AG04450 (cell line): Measurements from ENCODE around the gene MBOAT2. TPM values are rescaled to one million over a fixed set of nuclear protein-coding genes. Genes with fewer than 3 reads are reported as not detected.

Experiments
- CTCF ChIA-PET: fragments of 300-600, 350-600 bp; formaldehyde crosslinking; extraction: SDS; loops from one replicate; lab custom pipeline; 2022; ENCODE audit warnings: antibody characterized with exemption, inconsistent platforms; lab: Charles Lee
- POLR2A ChIA-PET: fragments of 350-600 bp; formaldehyde crosslinking; extraction: SDS; loops from one replicate; lab custom pipeline; 2021; ENCODE audit warnings: antibody characterized with exemption, inconsistent platforms; lab: Yijun Ruan, JAX
- DNase-seq: peaks from one replicate; pipeline ENCODE4 v3.0.0-alpha.2; 2011; ENCODE audit warnings: low read depth, low spot score
- H3K27ac ChIP-seq: one replicate; pipeline ENCODE4 v1.5.1; 2012; ENCODE audit warnings: low read depth, low read length, control low read depth
- H3K27me3 ChIP-seq: one replicate; pipeline ENCODE4 v1.6.0; 2012; ENCODE audit warnings: low read length; ENCODE audit not compliant: control insufficient read depth, insufficient read depth
- H3K4me3 ChIP-seq: 2 replicates; pipeline ENCODE4 v1.5.1; 2011; ENCODE audit warnings: mild to moderate bottlenecking, low read depth, low read length, control low read depth
- H3K9me3 ChIP-seq: 2 replicates; pipeline ENCODE4 v1.5.1; 2012; ENCODE audit warnings: low read length; ENCODE audit not compliant: control insufficient read depth, insufficient read depth
- polyA plus RNA-seq: library from polyadenylated mRNA; depleted of rRNA; stranded (reverse); fragments of >200 nt; gene quantifications from 2 replicates; pipeline ENCODE4 v1.2.3, GENCODE V29; 2011
- TF ChIP-seq, protein P1 (sequence below): IDR thresholded peaks from 2 replicates; pipeline ENCODE4 v1.5.1; 2011; ENCODE audit warnings: low read depth, low read length, control low read depth, inconsistent platforms

The MBOAT2 gene
- polyA plus RNA-seq, 1 experiment: 75.2 TPM

DNA sequence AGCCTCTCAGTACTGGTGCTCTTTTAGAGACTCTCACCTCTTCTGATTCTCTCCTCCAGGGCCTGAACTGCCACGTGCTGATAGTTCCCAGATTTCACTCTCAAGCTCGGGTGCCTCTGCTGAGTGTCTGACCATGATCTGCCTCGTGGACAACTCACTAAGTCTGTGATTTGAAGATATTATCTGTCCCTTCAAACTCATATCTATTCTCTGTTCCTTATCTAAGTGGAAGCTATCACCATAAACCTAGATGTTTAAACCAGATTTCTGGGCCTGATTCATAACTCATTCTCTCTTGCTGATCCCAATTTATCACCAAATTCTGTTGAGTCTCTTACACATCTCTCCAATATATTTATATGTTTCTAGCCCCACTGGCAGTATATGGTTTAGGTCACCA is 136.1 kb downstream of the MBOAT2 start:
- no peak overlapping the region for H3K27ac ChIP-seq
- H3K4me3 ChIP-seq: no peak overlapping the region
- ChIA-PET POLR2A (no interaction called here), CTCF (interaction anchor here (1.5 to 2.4 kb wide), 2 partner anchors 9 to 273 kb away, joined by 4 to 9 read pairs; no protein-coding TSS in a partner anchor)
- no peak for DNase-seq
- no peaks in the 10 kb centered on the region for H3K9me3 ChIP-seq
- H3K27me3 ChIP-seq: no peaks in the 10 kb centered on the region
- TF ChIP-seq, protein P1, sequence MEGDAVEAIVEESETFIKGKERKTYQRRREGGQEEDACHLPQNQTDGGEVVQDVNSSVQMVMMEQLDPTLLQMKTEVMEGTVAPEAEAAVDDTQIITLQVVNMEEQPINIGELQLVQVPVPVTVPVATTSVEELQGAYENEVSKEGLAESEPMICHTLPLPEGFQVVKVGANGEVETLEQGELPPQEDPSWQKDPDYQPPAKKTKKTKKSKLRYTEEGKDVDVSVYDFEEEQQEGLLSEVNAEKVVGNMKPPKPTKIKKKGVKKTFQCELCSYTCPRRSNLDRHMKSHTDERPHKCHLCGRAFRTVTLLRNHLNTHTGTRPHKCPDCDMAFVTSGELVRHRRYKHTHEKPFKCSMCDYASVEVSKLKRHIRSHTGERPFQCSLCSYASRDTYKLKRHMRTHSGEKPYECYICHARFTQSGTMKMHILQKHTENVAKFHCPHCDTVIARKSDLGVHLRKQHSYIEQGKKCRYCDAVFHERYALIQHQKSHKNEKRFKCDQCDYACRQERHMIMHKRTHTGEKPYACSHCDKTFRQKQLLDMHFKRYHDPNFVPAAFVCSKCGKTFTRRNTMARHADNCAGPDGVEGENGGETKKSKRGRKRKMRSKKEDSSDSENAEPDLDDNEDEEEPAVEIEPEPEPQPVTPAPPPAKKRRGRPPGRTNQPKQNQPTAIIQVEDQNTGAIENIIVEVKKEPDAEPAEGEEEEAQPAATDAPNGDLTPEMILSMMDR: no peak

DNA sequence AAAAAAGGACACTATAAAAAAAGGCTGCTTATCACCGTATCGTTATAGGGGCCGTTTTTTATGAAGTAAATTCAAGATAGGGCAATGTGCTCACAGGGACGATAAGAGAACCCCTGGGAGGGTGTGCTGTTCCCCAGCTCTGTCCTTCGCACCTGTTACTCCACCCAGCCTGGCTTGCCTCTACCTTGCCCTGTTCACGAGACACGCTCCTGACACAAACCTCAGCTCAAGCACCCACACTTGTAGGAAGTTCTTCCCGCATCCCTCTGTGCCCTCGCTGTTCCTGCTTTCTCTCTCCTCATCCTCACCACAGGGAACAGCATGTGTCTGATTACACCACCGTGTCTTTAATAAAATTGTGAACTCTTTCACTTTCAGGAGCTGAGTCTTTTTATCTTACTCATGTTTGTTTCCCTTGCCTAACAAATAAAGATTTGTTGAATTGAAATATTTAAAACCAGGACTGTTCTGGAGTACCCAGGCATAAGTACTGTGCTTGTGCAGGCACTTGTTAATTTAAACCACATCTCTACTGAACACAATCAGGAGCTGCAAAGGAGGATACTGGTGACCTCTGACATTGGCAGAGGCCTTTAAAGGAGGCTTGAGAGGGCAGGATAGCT is 140.0 kb downstream of the MBOAT2 start:
- H3K9me3 ChIP-seq: no peaks in the 10 kb centered on the region
- TF ChIP-seq, protein P1: no peak
- no peak for DNase-seq
- H3K27ac ChIP-seq: no peak overlapping the region
- ChIA-PET POLR2A (no interaction called here), CTCF (interaction anchor here (0.6 to 1.7 kb wide), 3 partner anchors 8 to 61 kb away, joined by 3 to 15 read pairs (median 4); no protein-coding TSS in a partner anchor)
- no peaks in the 10 kb centered on the region for H3K27me3 ChIP-seq
- no peak overlapping the region for H3K4me3 ChIP-seq

DNA sequence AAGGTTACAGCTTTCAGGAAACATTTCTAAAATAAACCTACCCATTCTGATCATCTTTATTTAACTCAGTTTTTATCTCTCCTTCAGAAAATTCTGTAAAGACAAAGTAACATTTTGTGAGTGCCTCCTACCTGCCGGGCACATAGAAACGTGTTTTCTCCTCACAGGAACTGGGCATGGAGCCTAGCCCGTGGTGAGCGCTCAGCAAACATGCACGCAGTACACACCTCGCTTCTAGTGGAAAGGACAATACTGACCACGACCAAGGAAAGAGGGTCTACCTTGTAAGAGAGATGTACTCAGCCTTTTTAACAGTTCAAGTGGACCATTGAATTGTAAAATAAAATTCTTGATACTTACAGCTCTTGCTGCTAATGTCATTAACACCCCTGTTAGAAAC is 141.3 kb downstream of the MBOAT2 start:
- no peaks in the 10 kb centered on the region for H3K27me3 ChIP-seq
- no peaks in the 10 kb centered on the region for H3K9me3 ChIP-seq
- POLR2A ChIA-PET: no interaction called here
- no peak for DNase-seq
- CTCF ChIA-PET: interaction anchor here (1.9 kb wide), 1 partner anchor 11 kb away, joined by 7 read pairs; no protein-coding TSS in a partner anchor
- H3K4me3 ChIP-seq: no peak overlapping the region
- H3K27ac ChIP-seq: no peak overlapping the region
- TF ChIP-seq, protein P1: no peak

DNA sequence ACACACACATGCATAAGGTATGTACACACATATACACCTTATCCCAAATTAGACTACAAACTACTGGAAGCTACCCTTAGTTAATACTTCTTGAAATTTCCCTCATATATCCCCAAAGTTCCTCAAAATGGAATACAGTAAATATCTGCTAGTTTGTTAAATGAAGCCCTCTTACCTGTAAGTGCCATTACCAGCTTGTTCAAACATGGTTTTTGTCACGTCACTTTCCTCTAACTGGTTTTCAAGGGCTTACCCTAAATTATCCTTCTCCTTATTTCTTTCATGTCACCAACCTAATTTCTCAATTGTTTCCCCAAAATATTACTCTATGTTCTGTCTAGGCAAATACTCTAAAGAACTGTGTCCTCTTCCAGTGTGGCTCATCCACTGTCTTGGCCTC is 141.7 kb downstream of the MBOAT2 start:
- CTCF ChIA-PET: interaction anchor here (1.9 kb wide), 1 partner anchor 11 kb away, joined by 7 read pairs; no protein-coding TSS in a partner anchor
- Histone ChIP-seq H3K27me3 (no peaks in the 10 kb centered on the region), H3K4me3 (no peak overlapping the region), H3K9me3 (no peaks in the 10 kb centered on the region), H3K27ac (no peak overlapping the region)
- DNase-seq: no peak
- TF ChIP-seq, protein P1: no peak
- POLR2A ChIA-PET: no interaction called here

DNA sequence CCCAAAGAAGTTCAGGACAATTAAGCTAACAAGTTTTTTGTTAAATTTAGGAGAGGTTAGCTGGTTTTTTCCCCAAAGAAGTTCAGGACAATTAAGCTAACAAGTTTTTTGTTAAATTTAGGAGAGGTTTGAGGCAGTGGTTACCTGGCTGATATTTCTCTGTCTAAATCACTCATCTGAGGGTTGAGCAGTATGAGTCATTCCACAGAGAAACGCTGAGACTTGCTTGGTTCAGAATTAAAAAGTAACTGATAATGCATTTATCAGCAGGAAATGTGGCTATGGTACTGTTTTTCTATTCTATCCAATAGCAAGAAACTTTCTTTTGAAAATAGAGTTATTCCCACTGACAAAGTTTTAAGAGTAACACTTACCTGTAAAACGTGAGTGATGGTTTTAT is 143.2 kb downstream of the MBOAT2 start:
- DNase-seq: no peak
- CTCF ChIA-PET: interaction anchor here (0.6 kb wide), 1 partner anchor 394 kb away, joined by 4 read pairs; no protein-coding TSS in a partner anchor
- POLR2A ChIA-PET: no interaction called here
- no peaks in the 10 kb centered on the region for H3K9me3 ChIP-seq
- no peaks in the 10 kb centered on the region for H3K27me3 ChIP-seq
- TF ChIP-seq, protein P1: no peak
- no peak overlapping the region for H3K4me3 ChIP-seq
- H3K27ac ChIP-seq: no peak overlapping the region
